ENCODE measurements around the gene CHST4. TPM values are rescaled to one million over a fixed set of nuclear protein-coding genes. Genes with fewer than 3 reads are reported as not detected.

The CHST4 gene
- polyA plus RNA-seq, 1 of the 3 experiments (the other 2 are of a cell fraction), result 0.08 TPM

- no peaks in the 10 kb centered on the region for H3K36me3 ChIP-seq (replicated peaks in 1 of 2; ENCODE audit: control insufficient read depth in 1 of 2, insufficient read depth in 2 of 2, low read length in 1 of 2)
- H3K4me2 ChIP-seq, result no peak overlapping the region
- no peaks in the 10 kb centered on the region for H3K4me1 ChIP-seq (ENCODE audit: control insufficient read depth in 1 of 2, insufficient read depth in 2 of 2, low read depth in 1 of 2, low read length in 1 of 2)
- no peak overlapping the region for H3K9ac ChIP-seq
- no peak overlapping the region for H2AFZ ChIP-seq (ENCODE audit: low read depth)
- H4K20me1 ChIP-seq (ENCODE audit: insufficient read depth), result no peaks in the 10 kb centered on the region
- DNase-seq, result no peak
- no peaks in the 10 kb centered on the region for H3F3A ChIP-seq (replicated peaks; ENCODE audit: insufficient read depth)
- no peaks in the 10 kb centered on the region for H3K9me3 ChIP-seq
- H3K27me3 ChIP-seq (ENCODE audit: insufficient read depth), result no peaks in the 10 kb centered on the region
- whole genome bisulfite sequencing (ENCODE audit: low lambda C conversion rate), result 34% methylated on average over 2 of the region's 2 CpGs
- H3K79me2 ChIP-seq (ENCODE audit: insufficient read depth), result no peaks in the 10 kb centered on the region
- no peaks in the 10 kb centered on the region for H3K9me2 ChIP-seq
- ChIA-PET CTCF (interaction anchor here (5.9 kb wide), 1 partner anchor 81 kb away, joined by 45 read pairs; no protein-coding TSS in a partner anchor), POLR2A (no interaction called here)
- TF ChIP-seq GABPA (IDR thresholded peaks at IDR 0.05; ENCODE audit: low read depth) (no peak), RXRA (IDR thresholded peaks at IDR 0.05; ENCODE audit: borderline replicate concordance, low read depth) (no peak), USF1 (IDR thresholded peaks at IDR 0.05; ENCODE audit: borderline replicate concordance, low read depth) (no peak), SIN3A (IDR thresholded peaks at IDR 0.05; ENCODE audit: borderline replicate concordance, low read depth, low read length) (no peak), EZH2phosphoT487 (IDR thresholded peaks at IDR 0.05; ENCODE audit: borderline replicate concordance, low read depth) (no peak), MAX (IDR thresholded peaks at IDR 0.05; ENCODE audit: low read depth) (no peak), RFX5 (IDR thresholded peaks at IDR 0.05; ENCODE audit: low read length) (no peak), SMC3 (IDR thresholded peaks at IDR 0.05; ENCODE audit: low read depth, low read length) (no peak), TAF1 (IDR thresholded peaks at IDR 0.05; ENCODE audit: borderline replicate concordance, low read depth, low read length) (no peak), NFIC (IDR thresholded peaks at IDR 0.05; ENCODE audit: borderline replicate concordance) (no peak), RCOR1 (IDR thresholded peaks at IDR 0.05; ENCODE audit: low read length) (no peak)
- H3K27ac ChIP-seq (ENCODE audit: low read depth in 2 of 2, low read length in 1 of 2), result no peak overlapping the region
- H3K4me3 ChIP-seq (ENCODE audit: low read depth in 2 of 2, low read length in 1 of 2), result no peak overlapping the region
These were observed 33.4 kb upstream of the CHST4 start for GRCh38 chr16:71492786-71493185.

GRCh38 chr16:71493213-71493612, 33.0 kb upstream of the CHST4 start:
- H3K4me1 ChIP-seq (ENCODE audit: control insufficient read depth in 1 of 2, insufficient read depth in 2 of 2, low read depth in 1 of 2, low read length in 1 of 2), result no peaks in the 10 kb centered on the region
- H2AFZ ChIP-seq (ENCODE audit: low read depth), result no peak overlapping the region
- H3K27ac ChIP-seq (ENCODE audit: low read depth in 2 of 2, low read length in 1 of 2), result no peak overlapping the region
- H3K79me2 ChIP-seq (ENCODE audit: insufficient read depth), result no peaks in the 10 kb centered on the region
- no peak for DNase-seq
- no peak overlapping the region for H3K9ac ChIP-seq
- no peaks in the 10 kb centered on the region for H3F3A ChIP-seq (replicated peaks; ENCODE audit: insufficient read depth)
- no peaks in the 10 kb centered on the region for H3K9me3 ChIP-seq
- no peaks in the 10 kb centered on the region for H3K36me3 ChIP-seq (replicated peaks in 1 of 2; ENCODE audit: control insufficient read depth in 1 of 2, insufficient read depth in 2 of 2, low read length in 1 of 2)
- H4K20me1 ChIP-seq (ENCODE audit: insufficient read depth), result no peaks in the 10 kb centered on the region
- H3K4me2 ChIP-seq, result no peak overlapping the region
- no peak for TF ChIP-seq TCF12 (IDR thresholded peaks at IDR 0.05)
- TF ChIP-seq ELF1 (IDR thresholded peaks at IDR 0.05), result no peak
- TF ChIP-seq POLR2AphosphoS5 (IDR thresholded peaks at IDR 0.05; ENCODE audit: low read depth, low read length), result no peak
- no peak for TF ChIP-seq RXRA (IDR thresholded peaks at IDR 0.05; ENCODE audit: borderline replicate concordance, low read depth)
- TF ChIP-seq EP300 (IDR thresholded peaks at IDR 0.05; ENCODE audit: borderline replicate concordance in 1 of 2, low read depth in 1 of 2, low read length in 1 of 2), result no peak
- TF ChIP-seq USF2 (IDR thresholded peaks at IDR 0.05; ENCODE audit: borderline replicate concordance, low read depth, low read length), result no peak
- no peak for TF ChIP-seq YY1 (IDR thresholded peaks at IDR 0.05; ENCODE audit: low read depth)
- no peak for TF ChIP-seq SMC3 (IDR thresholded peaks at IDR 0.05; ENCODE audit: low read depth, low read length)
- TF ChIP-seq REST (IDR thresholded peaks at IDR 0.05; ENCODE audit: low read depth, low read length), result no peak
- TF ChIP-seq PBX3 (IDR thresholded peaks at IDR 0.05), result no peak
- H3K4me3 ChIP-seq (ENCODE audit: low read depth in 2 of 2, low read length in 1 of 2), result no peak overlapping the region
- ChIA-PET CTCF (interaction anchor here (0.8 to 5.9 kb wide), 3 partner anchors 8 to 82 kb away, joined by 3 to 45 read pairs (median 4); no protein-coding TSS in a partner anchor), POLR2A (no interaction called here)
- H3K27me3 ChIP-seq (ENCODE audit: insufficient read depth), result no peaks in the 10 kb centered on the region
- H3K9me2 ChIP-seq, result no peaks in the 10 kb centered on the region
- WGBS (ENCODE audit: low lambda C conversion rate), result 46% methylated on average over 3 of the region's 3 CpGs

Data from SK-N-SH (cell line).